Muscle of arm (tissue), 12 donors: ENCODE data around the gene FAM184A. TPM values are rescaled to one million over a fixed set of nuclear protein-coding genes. Genes with fewer than 3 reads are reported as not detected.

Experiments used
- DNase-seq: peaks from one replicate; pipeline ENCODE4 v3.0.0-alpha.2; 2013
- polyA plus RNA-seq, 12 donors: library from polyadenylated mRNA; unstranded; fragments of 120-200 nt; gene quantifications; one replicate each; pipeline ENCODE4 v1.2.1, GENCODE V29; 2013; ENCODE audit not compliant: insufficient read length in 12 of 12

The FAM184A gene
- polyA plus RNA-seq, 12 donors = 7.5 to 16.1 (median 13.0) TPM; not detected in 1

DNA sequence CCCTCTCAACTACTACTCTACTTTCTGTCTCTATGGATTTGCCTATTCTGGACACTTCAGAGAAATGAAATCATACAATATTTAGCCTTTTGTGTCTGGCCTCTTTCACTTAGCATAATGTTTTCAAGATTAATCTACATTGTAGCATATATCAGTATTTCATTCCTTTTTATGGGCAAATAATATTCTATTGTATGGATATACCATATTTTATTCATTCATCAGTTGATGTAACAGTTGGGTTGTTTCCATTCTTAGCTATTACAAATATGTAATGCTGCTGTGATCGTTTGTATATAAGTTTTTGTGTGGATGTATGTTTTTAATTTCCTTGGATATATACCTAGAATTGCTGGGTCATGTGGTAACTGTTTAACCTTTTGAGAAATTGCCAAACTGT lies 23.4 kb downstream of the FAM184A start:
- DNase-seq = no peak

DNA sequence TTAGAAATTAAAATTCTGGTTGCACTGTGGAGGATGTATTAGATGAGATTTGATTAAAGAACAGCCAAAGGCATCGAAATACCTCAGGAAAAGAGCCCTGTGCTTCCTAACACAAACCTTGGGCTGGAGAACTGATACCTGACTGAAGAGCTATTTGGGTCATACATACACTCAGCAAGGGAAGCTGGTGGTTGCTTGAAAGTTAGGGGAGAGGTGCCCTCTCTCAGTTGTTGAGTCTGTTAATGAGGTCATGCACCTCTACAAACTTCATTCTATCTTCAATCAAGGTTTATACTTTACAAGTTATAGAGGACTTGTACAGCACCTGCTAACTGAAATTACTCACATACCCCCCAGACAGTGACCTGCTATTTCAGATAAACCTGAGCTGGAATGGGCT lies 25.5 kb downstream of the FAM184A start:
- DNase-seq = no peak

DNA sequence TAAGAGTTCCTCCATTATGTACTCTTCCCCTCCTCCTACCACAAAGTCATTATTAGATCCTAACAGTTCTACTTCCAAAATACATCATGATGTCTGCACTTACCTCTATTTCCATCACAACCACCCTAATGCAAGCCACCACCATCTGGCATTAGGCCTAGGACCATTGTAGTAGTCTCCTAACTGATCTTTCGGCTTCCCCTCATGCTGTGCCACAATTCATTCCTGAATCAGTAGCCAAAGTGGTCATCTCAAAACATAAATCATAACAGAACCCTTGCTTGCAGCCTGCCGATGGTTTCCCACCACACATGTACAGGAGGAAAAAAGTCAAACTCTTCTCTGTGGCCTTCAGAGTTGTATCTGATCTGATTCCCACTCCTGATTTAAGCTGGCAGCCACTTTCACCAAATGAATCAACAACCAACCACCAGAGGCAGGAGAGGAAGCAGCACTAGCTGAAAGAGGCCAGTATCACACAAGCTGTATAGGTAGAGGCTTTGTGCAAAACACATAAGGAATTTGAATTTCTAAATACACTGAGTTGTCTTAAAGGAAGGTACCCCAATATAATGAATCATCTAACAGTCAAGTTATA lies 26.1 kb downstream of the FAM184A start:
- no peak for DNase-seq

GRCh38 chr6:119044255-119044654 lies 34.2 kb downstream of the FAM184A start:
- no peak for DNase-seq

GRCh38 chr6:119043783-119044182 lies 34.7 kb downstream of the FAM184A start:
- DNase-seq = no peak

- DNase-seq = no peak
Observed at GRCh38 chr6:119043265-119043664, 35.2 kb downstream of the FAM184A start.

- DNase-seq = no peak
Observed at GRCh38 chr6:119040636-119041035, 37.8 kb downstream of the FAM184A start.

- DNase-seq = no peak
Observed at GRCh38 chr6:119040229-119040628, 38.2 kb downstream of the FAM184A start.

GRCh38 chr6:119037941-119038623 lies 40.4 kb downstream of the FAM184A start:
- DNase-seq = no peak

GRCh38 chr6:119037264-119037663 lies 41.2 kb downstream of the FAM184A start:
- DNase-seq = no peak

- no peak for DNase-seq
Observed at GRCh38 chr6:119036081-119036480, 42.4 kb downstream of the FAM184A start.

DNA sequence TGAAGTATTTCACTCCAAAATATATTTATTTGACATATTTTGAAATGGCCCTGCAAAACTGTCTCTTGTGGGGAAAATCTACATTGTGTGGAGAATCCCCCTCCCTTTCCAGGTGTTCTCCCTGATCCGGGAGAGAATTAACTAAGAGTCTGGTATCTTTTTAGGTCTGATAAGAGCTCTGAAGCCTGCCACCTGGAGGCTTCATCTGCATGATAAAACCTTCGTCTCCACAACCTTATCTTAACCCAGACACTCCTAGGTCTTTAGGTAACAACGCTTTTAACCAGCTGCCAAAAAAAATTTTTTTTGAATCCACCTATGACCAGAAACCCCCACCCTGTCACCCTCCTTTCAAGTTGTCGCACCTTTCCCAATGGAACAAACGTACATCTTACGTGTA lies 43.0 kb downstream of the FAM184A start:
- no peak for DNase-seq

DNA sequence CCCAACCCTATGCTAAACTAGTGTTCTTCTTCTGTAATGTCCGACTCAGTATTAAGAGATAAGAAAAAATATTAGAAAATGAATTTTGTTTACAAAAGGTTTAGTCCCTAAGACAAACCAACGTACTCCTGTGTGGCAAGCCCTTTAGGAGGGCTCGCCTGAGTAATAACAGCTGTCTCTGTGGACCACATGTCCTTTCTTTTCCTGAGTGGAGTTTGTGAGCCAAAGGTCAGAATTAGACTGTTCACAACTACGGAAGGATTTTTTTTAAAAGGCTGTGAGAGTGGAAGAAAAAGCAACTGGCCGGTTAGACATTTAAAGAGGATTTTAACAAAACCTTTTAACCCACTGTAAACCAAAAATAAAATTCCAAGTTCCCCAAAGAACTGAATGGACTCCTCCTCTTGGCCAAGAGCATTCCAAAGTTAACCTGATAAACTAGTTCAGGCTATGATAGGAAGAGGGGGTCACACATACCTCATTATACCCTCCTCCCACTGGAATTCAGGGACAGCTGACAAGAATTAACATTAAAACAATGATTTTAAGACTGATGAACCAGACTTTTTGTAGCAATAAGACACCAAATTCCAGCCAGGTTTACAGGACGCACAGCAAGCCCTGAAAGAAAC lies 43.5 kb downstream of the FAM184A start:
- DNase-seq = peak; percentile 9

DNA sequence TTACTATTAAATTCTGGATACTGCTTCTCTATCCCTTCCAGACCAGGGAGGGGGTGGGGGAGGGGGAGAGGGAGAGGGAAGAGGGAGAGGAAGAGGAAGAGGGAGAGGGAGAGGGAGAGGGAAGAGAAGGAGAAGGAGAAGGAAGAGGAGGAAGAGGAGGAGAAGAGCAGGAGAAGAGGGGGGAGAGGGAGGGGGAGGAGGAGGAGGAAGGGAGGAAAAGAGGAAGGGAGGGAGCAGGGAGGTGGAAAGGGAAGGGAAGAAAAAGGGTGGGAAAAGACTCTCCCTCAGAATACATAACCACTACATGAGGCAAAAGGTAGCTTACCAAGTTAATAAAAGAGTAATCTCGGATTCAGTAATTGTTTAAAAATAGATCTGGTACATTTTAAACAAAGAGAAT lies 46.0 kb downstream of the FAM184A start:
- DNase-seq = no peak

DNA sequence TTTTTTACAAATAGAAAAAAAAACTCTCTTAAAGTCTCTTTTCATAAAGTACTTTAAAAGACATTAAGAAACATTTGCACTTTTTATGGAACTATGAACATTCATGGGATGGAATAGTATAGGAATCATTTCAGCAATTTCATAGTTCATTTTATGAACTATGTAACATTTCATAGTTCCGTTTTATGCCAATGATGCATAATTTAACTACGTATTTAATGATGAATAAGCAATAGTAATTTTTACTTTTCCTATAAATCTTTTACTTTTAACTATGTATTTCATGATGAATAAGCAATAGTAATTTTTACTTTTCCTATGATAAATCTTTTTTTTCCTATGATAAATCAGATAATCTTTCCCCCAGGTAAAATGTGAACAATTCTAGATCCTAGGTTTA lies 47.7 kb downstream of the FAM184A start:
- DNase-seq = no peak

DNA sequence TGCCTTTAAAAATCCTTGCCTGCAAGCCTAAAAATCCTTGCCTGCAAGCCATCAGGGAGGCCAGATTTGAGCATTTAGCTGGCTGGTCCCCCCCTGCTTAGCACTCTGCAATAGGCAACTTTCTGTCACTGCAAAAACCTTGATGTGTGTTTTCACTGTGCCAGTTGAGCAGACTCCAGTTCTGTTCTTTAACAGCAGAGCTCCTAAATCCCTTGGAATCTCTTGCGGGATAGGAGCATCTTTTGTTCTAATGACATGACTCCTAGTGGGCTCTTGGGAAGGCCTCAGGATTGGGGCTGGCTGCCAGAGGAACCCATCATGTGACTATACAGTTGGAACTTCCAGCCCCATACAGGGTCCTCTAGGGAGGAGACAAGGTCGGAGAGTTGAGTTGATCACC lies 50.4 kb downstream of the FAM184A start:
- no peak for DNase-seq

DNA sequence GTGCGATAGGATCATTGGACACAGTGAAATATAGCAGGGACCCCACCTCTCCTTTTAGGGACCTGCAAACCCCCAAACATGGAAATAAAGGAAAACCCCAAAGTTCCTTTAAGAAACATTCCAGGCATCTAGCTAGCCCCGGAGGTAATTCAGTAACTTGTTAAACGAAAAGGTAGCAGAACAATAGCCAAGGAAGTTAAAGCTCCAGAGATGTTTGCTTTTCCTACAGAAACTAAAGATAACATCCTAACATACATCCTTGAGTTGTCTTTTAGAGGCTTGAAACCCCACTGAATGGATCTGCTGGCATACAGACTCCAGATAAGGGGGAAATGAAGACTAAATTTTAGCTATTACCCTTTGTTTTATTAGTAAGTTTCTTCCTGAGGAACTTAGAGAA lies 51.0 kb downstream of the FAM184A start:
- DNase-seq = no peak

DNA sequence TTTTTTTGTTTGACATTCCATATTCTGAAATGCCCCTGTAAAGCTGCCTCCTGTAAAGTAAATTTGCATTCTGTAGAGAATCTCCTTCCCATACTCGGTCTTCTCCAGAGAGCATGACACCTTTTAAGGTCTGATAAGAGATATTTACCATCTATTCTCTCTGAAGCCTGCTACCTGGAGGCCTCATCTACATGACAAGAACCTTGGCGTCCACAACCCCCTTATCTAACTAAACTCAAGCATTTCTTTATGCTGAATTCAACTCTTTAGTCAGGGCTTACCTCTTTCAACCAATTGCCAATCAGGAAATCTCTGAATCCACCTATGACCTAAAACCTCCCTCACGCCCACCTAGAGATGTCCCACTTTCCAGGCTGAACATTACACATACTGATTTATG lies 51.6 kb downstream of the FAM184A start:
- DNase-seq = no peak

DNA sequence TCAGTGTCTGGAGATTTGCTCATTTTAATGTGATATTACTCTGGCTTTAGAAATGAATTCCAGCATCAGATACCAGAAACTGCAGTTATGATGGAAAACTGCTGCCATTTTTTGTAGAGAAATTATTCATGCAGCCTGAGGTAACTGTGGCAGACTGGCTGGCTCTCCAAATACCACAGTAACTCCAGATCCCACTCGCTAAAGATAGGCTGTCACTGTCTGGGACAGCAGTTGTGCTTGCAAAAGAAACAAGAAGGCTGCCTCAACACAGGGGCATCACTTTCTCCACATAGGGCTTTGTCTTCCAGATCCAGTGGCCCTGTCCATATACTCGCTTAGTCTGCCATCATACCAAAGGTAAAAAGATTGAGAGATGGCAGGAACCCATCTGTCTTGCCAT lies 52.7 kb downstream of the FAM184A start:
- no peak for DNase-seq

GRCh38 chr6:119024111-119024510 lies 54.4 kb downstream of the FAM184A start:
- DNase-seq = no peak

GRCh38 chr6:119022796-119023195 lies 55.7 kb downstream of the FAM184A start:
- no peak for DNase-seq

GRCh38 chr6:119020597-119021561 lies 57.6 kb downstream of the FAM184A start:
- no peak for DNase-seq
